Measurements from ENCODE around the gene SMG1. TPM values are rescaled to one million over a fixed set of nuclear protein-coding genes. Genes with fewer than 3 reads are reported as not detected.
"Not testable (repeated sequence)": the region's sequence is repeated elsewhere in the genome, so short reads cannot be mapped to it uniquely, and the experiment has no call there.

Gene SMG1
- total RNA-seq, 1 donor from 2014 or later: 41.2 TPM

DNA sequence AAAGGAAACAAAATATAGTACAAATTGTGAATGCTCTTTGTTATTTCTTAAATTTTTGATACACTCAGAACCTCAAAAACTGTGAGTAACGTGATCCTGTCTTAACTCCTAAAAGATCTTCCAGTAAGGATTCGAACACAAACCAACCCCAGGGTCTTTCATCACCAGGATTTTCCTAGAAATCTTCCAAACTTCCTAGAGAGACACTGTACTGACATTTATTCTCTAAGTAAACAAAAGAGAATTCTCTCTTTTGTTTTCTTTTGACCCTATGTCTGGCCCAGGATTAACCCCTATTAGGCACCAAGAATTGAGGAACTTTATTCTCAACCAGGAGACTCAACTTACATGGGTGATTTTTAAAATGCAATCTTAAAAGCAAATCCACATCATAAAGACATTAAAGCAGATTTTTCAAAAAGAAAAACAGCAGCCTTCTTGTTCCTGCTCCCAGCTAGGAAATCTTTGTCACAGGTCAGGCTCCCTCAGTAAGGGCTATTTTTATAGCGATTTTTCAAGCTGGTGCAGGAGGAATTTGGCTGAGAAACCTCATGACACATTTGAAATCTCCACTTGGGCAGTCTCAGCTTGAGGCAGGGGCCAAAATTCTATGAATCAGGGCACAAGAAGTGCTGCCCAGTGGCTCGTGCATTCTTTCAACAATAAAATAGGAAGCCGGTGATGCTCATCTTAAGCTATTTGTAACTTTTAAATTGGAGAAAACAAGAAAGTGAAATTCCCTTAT lies 6.2 kb upstream of the SMG1 start:
- TF ChIP-seq CTCF (IDR thresholded peaks at IDR 0.05; ENCODE audit: borderline replicate concordance): no peak
- Histone ChIP-seq H3K27me3 (ENCODE audit: low read depth) (no peaks in the 10 kb centered on the region), H3K4me3 (peak overlapping the region; percentile 17), H3K27ac (replicated peaks) (peak overlapping the region; percentile 92), H3K9me3 (replicated peaks) (no peaks in the 10 kb centered on the region), H3K4me1 (peaks cover 20% of the 10 kb centered on the region), H3K36me3 (no peaks in the 10 kb centered on the region)
- intact Hi-C loops (cut with micrococcal nuclease): no loop called here
- DNase-seq: no peak

DNA sequence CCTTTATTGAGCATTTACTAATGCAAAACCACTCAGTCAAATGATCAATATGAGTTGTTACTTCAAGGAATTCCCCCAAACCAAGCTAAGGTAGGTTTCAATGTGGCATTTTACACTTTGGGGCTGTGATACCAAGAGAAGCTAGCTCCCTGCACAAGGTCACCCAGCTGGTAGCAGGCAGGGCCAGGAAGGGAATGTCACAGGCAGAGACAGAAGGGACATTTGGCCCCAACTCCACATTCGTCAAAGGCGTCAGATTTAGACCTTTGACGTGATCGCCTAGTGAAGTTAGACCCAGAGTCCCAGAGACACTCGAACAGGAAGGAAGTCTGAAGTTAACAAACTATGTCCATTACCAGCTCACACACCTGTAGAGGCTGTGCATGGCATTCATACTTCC lies 5.5 kb upstream of the SMG1 start:
- H3K4me3 ChIP-seq: peak overlapping the region; percentile 17
- H3K9me3 ChIP-seq (replicated peaks): no peaks in the 10 kb centered on the region
- intact Hi-C loops (cut with micrococcal nuclease): no loop called here
- peak overlapping the region; percentile 92 for H3K27ac ChIP-seq (replicated peaks)
- DNase-seq: peak; percentile 48
- no peaks in the 10 kb centered on the region for H3K36me3 ChIP-seq
- no peak for TF ChIP-seq CTCF (IDR thresholded peaks at IDR 0.05; ENCODE audit: borderline replicate concordance)
- peaks cover 24% of the 10 kb centered on the region for H3K4me1 ChIP-seq
- no peaks in the 10 kb centered on the region for H3K27me3 ChIP-seq (ENCODE audit: low read depth)

DNA sequence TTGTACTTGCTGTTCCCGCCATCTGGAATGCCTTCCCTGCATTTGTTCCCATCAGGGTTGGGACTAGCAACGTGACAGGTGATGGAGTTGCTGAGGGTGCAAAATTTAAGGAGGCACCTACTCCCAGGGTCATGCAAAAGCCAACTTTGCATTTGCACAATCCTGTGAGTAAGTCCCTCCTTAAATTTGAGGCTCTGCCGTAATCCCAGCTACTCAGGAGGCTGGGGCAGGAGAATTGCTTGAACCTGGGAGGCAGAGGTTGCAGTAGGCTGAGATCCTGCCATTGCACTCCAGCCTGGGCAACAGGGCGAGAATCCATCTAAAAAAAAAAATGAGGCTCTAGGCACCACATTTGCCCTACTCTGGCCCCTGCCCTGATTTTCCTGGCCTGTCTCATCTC lies 3.9 kb upstream of the SMG1 start:
- intact Hi-C loops (cut with micrococcal nuclease); H3K27me3 ChIP-seq (ENCODE audit: low read depth); H3K9me3 ChIP-seq (replicated peaks); H3K4me3 ChIP-seq; DNase-seq; H3K36me3 ChIP-seq: not testable (repeated sequence)
- H3K27ac ChIP-seq (replicated peaks): peak overlapping the region; percentile 44
- peaks cover 38% of the 10 kb centered on the region for H3K4me1 ChIP-seq

- H3K9me3 ChIP-seq (replicated peaks); DNase-seq; H3K4me3 ChIP-seq; intact Hi-C loops (cut with micrococcal nuclease); H3K27me3 ChIP-seq (ENCODE audit: low read depth); H3K27ac ChIP-seq (replicated peaks); H3K36me3 ChIP-seq: not testable (repeated sequence)
- peaks cover 55% of the 10 kb centered on the region for H3K4me1 ChIP-seq
Measured at GRCh38 chr16:18928073-18928472, 1.9 kb upstream of the SMG1 start.

DNA sequence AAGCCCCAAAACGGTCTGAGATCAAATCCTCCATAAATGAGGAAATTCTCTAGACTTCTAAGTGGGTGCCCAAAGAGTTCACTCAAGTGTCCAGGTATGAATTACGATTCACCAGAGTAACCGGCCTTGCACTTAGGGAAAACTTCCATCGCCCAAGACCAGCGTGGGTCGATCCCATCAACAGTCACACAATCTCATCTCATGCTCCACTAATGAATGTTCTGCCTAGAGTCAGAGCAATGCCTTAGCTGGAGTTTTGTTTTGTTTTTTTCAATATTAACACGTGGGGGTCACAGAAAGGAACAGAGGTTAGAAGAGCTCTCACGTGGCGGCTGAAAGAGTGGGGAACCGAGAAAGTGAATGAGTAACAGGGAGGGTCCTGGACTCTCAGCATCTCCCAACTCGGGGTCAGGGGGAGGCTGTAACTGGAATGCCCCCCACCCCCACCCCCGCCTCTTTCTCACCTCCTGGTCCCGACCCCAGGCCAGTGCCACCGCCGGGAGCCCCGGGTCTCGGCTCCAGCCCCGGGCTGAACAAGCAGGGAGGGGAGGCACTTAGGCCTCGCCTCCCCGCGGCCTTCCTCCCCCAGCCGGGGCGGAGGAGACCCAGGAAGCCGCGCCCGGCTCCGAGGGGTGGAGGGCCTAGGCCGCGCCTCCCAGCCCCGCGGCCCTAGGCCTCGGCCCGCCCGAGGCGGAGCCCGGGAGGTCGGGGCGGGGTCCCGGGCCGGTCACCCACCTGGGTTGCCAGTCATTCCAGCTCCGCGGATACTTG lies 808 bp downstream of the SMG1 start:
- H3K4me1 ChIP-seq: peaks cover 51% of the 10 kb centered on the region
- H3K27me3 ChIP-seq (ENCODE audit: low read depth); H3K9me3 ChIP-seq (replicated peaks); H3K36me3 ChIP-seq; intact Hi-C loops (cut with micrococcal nuclease): not testable (repeated sequence)
- H3K27ac ChIP-seq (replicated peaks): peak overlapping the region; percentile 96
- peak overlapping the region; percentile 88 for H3K4me3 ChIP-seq
- peak; percentile 42 for DNase-seq

- Histone ChIP-seq H3K27ac (replicated peaks) (peak overlapping the region; percentile 96), H3K4me3 (peak overlapping the region; percentile 88)
- intact Hi-C loops (cut with micrococcal nuclease): not testable (repeated sequence)
Measured at GRCh38 chr16:18923935-18924334, 2.3 kb downstream of the SMG1 start.

DNA sequence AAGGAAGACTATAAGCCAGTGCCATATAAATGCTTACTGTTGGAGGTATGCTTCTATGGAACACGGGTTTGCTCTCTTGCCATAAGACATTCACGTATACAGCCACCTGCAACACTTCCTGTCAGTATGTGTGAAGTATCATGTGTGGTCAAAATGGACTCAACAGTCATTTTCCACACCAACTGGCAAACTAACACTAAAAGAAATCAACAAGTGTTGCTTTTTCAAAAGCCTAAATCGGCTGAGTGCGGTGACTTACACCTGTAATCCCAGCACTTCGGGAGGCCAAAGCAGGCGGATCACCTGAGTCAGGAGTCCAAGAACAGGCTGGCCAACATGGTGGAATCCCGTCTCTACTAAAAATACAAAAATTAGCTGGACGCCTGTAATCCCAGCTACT lies 3.1 kb downstream of the SMG1 start:
- H3K27me3 ChIP-seq (ENCODE audit: low read depth); H3K4me3 ChIP-seq; intact Hi-C loops (cut with micrococcal nuclease); DNase-seq; H3K36me3 ChIP-seq; H3K9me3 ChIP-seq (replicated peaks): not testable (repeated sequence)
- Histone ChIP-seq H3K4me1 (peaks cover 63% of the 10 kb centered on the region), H3K27ac (replicated peaks) (peak overlapping the region; percentile 96)

More at GRCh38 chr16:18923935-18924334, 2.3 kb downstream of the SMG1 start:
- H3K4me1 ChIP-seq: peaks cover 62% of the 10 kb centered on the region
- H3K9me3 ChIP-seq (replicated peaks); H3K27me3 ChIP-seq (ENCODE audit: low read depth); H3K36me3 ChIP-seq; DNase-seq: not testable (repeated sequence)

DNA sequence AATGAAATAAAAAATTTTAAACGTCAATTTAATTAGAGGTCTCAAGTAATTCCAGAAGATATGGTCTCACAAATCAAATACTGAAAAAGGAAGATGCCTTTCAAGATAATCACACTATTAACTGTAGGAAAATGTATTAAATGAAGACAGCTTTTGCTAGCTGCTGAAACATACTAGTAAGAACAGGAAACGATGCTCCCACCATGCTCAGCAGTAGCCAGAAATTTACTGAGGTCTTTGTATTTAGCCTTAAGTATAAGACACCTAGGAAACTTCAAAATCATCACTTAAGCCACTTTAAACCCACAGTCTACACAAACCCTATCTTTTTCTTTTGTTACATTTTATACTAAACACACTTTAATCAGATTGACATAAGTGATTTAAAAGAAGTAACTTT lies 16.6 kb downstream of the SMG1 start:
- H3K27me3 ChIP-seq (ENCODE audit: low read depth); H3K27ac ChIP-seq (replicated peaks); DNase-seq; intact Hi-C loops (cut with micrococcal nuclease); H3K9me3 ChIP-seq (replicated peaks); H3K4me3 ChIP-seq; H3K36me3 ChIP-seq: not testable (repeated sequence)
- peaks cover 45% of the 10 kb centered on the region for H3K4me1 ChIP-seq

GRCh38 chr16:18908716-18909115 lies 17.5 kb downstream of the SMG1 start:
- intact Hi-C loops (cut with micrococcal nuclease); H3K36me3 ChIP-seq; H3K9me3 ChIP-seq (replicated peaks); H3K4me3 ChIP-seq; H3K27ac ChIP-seq (replicated peaks); DNase-seq; H3K27me3 ChIP-seq (ENCODE audit: low read depth): not testable (repeated sequence)
- H3K4me1 ChIP-seq: peaks cover 43% of the 10 kb centered on the region

- H3K27ac ChIP-seq (replicated peaks); H3K4me3 ChIP-seq; intact Hi-C loops (cut with micrococcal nuclease); H3K36me3 ChIP-seq; H3K27me3 ChIP-seq (ENCODE audit: low read depth); DNase-seq; H3K9me3 ChIP-seq (replicated peaks): not testable (repeated sequence)
- peaks cover 56% of the 10 kb centered on the region for H3K4me1 ChIP-seq
Measured at GRCh38 chr16:18902778-18903177, 23.4 kb downstream of the SMG1 start.

DNA sequence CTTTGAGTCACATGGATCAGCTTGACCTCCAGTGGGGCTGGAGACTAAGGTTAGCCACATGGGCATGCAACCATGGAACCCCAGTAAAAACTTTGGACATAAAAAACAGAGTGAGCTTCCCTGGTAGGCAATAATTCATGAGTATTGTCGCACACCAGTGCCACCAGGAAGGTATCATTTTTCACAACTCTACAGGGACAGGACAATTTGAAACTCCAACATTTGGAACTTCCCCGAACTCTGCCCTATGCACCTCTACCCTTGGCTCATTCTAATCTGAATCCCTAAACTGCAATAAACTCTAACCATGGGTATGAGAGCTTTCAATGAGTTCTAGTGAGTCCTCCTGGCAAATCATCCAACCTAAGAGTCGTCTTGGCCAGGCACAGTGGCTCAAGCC lies 24.2 kb downstream of the SMG1 start:
- H3K27ac ChIP-seq (replicated peaks): peak overlapping the region; percentile 36
- intact Hi-C loops (cut with micrococcal nuclease); DNase-seq; H3K9me3 ChIP-seq (replicated peaks); H3K27me3 ChIP-seq (ENCODE audit: low read depth); H3K36me3 ChIP-seq; H3K4me3 ChIP-seq: not testable (repeated sequence)
- peaks cover 56% of the 10 kb centered on the region for H3K4me1 ChIP-seq

DNA sequence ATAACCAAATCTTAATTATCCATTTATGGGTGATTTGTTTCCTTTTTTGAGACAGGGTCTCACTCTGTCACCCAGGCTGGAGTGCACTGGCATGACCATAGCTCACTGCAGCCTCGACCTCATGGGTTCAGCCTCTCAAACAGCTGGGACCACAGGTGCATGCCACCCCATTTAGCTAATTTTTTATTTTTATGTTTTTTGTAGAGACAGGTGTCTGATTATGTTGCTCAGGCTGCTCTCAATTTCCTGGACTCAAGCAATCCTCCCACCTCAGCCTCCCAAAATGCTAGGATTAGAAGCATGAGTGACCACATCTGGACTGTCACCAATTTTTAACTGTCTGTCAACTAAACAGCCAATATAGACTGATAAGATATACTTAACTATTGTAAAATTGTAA lies 25.0 kb downstream of the SMG1 start:
- H3K4me1 ChIP-seq: peaks cover 55% of the 10 kb centered on the region
- intact Hi-C loops (cut with micrococcal nuclease); H3K27ac ChIP-seq (replicated peaks); H3K9me3 ChIP-seq (replicated peaks); H3K36me3 ChIP-seq; H3K4me3 ChIP-seq; DNase-seq; H3K27me3 ChIP-seq (ENCODE audit: low read depth): not testable (repeated sequence)

Data from left ventricle myocardium inferior (tissue), 1 donor.